Measurements from ENCODE around the gene SMARCD1. TPM values are rescaled to one million over a fixed set of nuclear protein-coding genes. Genes with fewer than 3 reads are reported as not detected.

Gene SMARCD1
- total and polyA plus RNA-seq, 4 donors: 4.6 to 24.4 (median 15.3) TPM

DNA sequence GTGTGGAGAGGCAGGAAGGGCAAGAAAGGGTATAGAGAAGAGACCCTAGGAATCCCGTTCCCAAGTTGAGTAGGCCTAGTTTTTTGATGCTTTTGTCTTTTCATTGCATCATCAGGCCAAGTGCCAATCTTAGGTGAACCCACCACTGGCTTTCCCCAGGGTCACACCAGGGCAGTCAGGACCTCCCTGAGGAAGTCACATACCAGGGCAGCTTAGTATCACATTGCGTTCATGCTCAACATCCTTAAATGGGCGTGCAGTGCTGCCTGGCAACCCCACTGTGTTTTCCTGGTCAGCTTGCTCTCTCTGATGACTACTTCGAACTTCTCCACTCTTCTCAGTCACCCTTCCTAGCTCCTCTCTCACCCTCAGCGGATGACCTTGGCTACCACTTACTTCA lies 18.7 kb upstream of the SMARCD1 start:
- Histone ChIP-seq H3K36me3 (ENCODE audit: control insufficient read depth in 4 of 4, insufficient read depth in 3 of 4, low read depth in 1 of 4, low read length in 3 of 4) (no peaks in the 10 kb centered on the region), H3K27me3 (ENCODE audit: control insufficient read depth in 4 of 4, insufficient read depth in 4 of 4, low read length in 3 of 4) (no peaks in the 10 kb centered on the region), H3K27ac (ENCODE audit: low read depth in 1 of 2, low read length in 2 of 2) (no peak overlapping the region), H3K9me3 (ENCODE audit: control insufficient read depth in 4 of 4, low read length in 3 of 4) (no peaks in the 10 kb centered on the region), H3K4me1 (ENCODE audit: control insufficient read depth in 4 of 4, insufficient read depth in 4 of 4, low read length in 3 of 4) (peaks cover 0 to 4% (median 0%) of the 10 kb centered on the region in 4 donors), H3K4me3 (ENCODE audit: low read depth in 1 of 3, low read length in 3 of 3) (no peak overlapping the region), H3K9ac (ENCODE audit: low read depth in 1 of 2, low read length in 2 of 2) (no peak overlapping the region)
- WGBS: 71% methylated on average over 5 of the region's 5 CpGs
- DNase-seq (ENCODE audit: low spot score): no peak
- TF ChIP-seq RXRA (IDR thresholded peaks at IDR 0.05) (peak in 1 of 2 donors; percentile 33), JUND (IDR thresholded peaks at IDR 0.05) (no peak), NR2F2 (IDR thresholded peaks at IDR 0.05) (no peak)

GRCh38 chr12:50069069-50069468 lies 16.1 kb upstream of the SMARCD1 start:
- H3K36me3 ChIP-seq (ENCODE audit: control insufficient read depth in 4 of 4, insufficient read depth in 3 of 4, low read depth in 1 of 4, low read length in 3 of 4): no peaks in the 10 kb centered on the region
- H3K4me1 ChIP-seq (ENCODE audit: control insufficient read depth in 4 of 4, insufficient read depth in 4 of 4, low read length in 3 of 4): peaks cover 0 to 4% (median 0%) of the 10 kb centered on the region in 4 donors
- H3K27ac ChIP-seq (ENCODE audit: low read depth in 1 of 2, low read length in 2 of 2): no peak overlapping the region
- WGBS: 94% methylated on average over 5 of the region's 5 CpGs
- TF ChIP-seq NR2F2 (IDR thresholded peaks at IDR 0.05) (no peak), HNF4A (conservative IDR thresholded peaks at IDR 0.05) (no peak), HNF4G (IDR thresholded peaks at IDR 0.05) (no peak), YY1 (IDR thresholded peaks at IDR 0.05) (no peak), EGR1 (IDR thresholded peaks at IDR 0.05; ENCODE audit: low read depth in 2 of 2) (no peak), RAD21 (IDR thresholded peaks at IDR 0.05) (no peak), TAF1 (conservative IDR thresholded peaks at IDR 0.05) (no peak), RXRA (IDR thresholded peaks at IDR 0.05) (no peak), JUND (IDR thresholded peaks at IDR 0.05) (no peak), CTCF (IDR thresholded peaks at IDR 0.05; ENCODE audit: low read depth, low read length, missing input control) (no peak), GABPA (IDR thresholded peaks at IDR 0.05 in 1 of 2, conservative IDR thresholded peaks at IDR 0.05 in 1 of 2) (no peak), ATF3 (IDR thresholded peaks at IDR 0.05) (no peak), FOXA1 (IDR thresholded peaks at IDR 0.05) (no peak), SP1 (IDR thresholded peaks at IDR 0.05) (no peak), FOXA2 (IDR thresholded peaks at IDR 0.05) (no peak)
- TF ChIP-seq, protein P1, sequence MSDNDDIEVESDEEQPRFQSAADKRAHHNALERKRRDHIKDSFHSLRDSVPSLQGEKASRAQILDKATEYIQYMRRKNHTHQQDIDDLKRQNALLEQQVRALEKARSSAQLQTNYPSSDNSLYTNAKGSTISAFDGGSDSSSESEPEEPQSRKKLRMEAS (IDR thresholded peaks at IDR 0.05): no peak
- TF ChIP-seq, protein P2, sequence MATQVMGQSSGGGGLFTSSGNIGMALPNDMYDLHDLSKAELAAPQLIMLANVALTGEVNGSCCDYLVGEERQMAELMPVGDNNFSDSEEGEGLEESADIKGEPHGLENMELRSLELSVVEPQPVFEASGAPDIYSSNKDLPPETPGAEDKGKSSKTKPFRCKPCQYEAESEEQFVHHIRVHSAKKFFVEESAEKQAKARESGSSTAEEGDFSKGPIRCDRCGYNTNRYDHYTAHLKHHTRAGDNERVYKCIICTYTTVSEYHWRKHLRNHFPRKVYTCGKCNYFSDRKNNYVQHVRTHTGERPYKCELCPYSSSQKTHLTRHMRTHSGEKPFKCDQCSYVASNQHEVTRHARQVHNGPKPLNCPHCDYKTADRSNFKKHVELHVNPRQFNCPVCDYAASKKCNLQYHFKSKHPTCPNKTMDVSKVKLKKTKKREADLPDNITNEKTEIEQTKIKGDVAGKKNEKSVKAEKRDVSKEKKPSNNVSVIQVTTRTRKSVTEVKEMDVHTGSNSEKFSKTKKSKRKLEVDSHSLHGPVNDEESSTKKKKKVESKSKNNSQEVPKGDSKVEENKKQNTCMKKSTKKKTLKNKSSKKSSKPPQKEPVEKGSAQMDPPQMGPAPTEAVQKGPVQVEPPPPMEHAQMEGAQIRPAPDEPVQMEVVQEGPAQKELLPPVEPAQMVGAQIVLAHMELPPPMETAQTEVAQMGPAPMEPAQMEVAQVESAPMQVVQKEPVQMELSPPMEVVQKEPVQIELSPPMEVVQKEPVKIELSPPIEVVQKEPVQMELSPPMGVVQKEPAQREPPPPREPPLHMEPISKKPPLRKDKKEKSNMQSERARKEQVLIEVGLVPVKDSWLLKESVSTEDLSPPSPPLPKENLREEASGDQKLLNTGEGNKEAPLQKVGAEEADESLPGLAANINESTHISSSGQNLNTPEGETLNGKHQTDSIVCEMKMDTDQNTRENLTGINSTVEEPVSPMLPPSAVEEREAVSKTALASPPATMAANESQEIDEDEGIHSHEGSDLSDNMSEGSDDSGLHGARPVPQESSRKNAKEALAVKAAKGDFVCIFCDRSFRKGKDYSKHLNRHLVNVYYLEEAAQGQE (IDR thresholded peaks at IDR 0.05): no peak
- no peak overlapping the region for H3K4me3 ChIP-seq (ENCODE audit: low read depth in 1 of 3, low read length in 3 of 3)
- no peaks in the 10 kb centered on the region for H3K9me3 ChIP-seq (ENCODE audit: control insufficient read depth in 4 of 4, low read length in 3 of 4)
- H3K9ac ChIP-seq (ENCODE audit: low read depth in 1 of 2, low read length in 2 of 2): no peak overlapping the region
- no peaks in the 10 kb centered on the region for H3K27me3 ChIP-seq (ENCODE audit: control insufficient read depth in 4 of 4, insufficient read depth in 4 of 4, low read length in 3 of 4)
- DNase-seq (ENCODE audit: low spot score): no peak
